H1 (cell line): Measurements from ENCODE around the gene ELL2. TPM values are rescaled to one million over a fixed set of nuclear protein-coding genes. Genes with fewer than 3 reads are reported as not detected.

Source experiments
- CTCF ChIA-PET: fragments of 300-600 bp; sonication (Branson Sonifier 250); formaldehyde crosslinking; loops from one replicate; lab custom pipeline; 2021; ENCODE audit not compliant: partially characterized antibody; lab: Charles Lee
- POLR2A ChIA-PET: fragments of 300-600 bp; sonication (Branson Sonifier 250); formaldehyde crosslinking; loops from one replicate; lab custom pipeline; 2021; ENCODE audit warnings: inconsistent platforms; ENCODE audit not compliant: partially characterized antibody; lab: Charles Lee
- DNase-seq, 2 experiments: peaks; one replicate each; pipeline versions ENCODE4 v3.0.0 to v3.0.0-alpha.2; 2010 to 2022; ENCODE audit warnings: low spot score in 2 of 2, low read depth in 1 of 2, mixed read lengths in 1 of 2
- FAIRE-seq: peaks from 2 replicates; lab custom pipeline; 2011; peaks lifted over from hg19 to GRCh38; lab: Jason Lieb, UNC
- H2AFZ ChIP-seq: 2 replicates; pipeline ENCODE4 v1.8.1; 2012; ENCODE audit warnings: low read length, inconsistent platforms
- H2AK5ac ChIP-seq: 2 replicates; pipeline ENCODE4 v1.6.1; 2013; ENCODE audit warnings: low read depth, low read length
- H2BK120ac ChIP-seq: replicated peaks from 2 replicates; pipeline ENCODE3; 2013; ENCODE audit warnings: low read depth, low read length, inconsistent platforms
- H2BK12ac ChIP-seq: 2 replicates; pipeline ENCODE4 v1.6.1; 2013; ENCODE audit warnings: low read depth, low read length
- H2BK15ac ChIP-seq: 2 replicates; pipeline ENCODE4 v1.6.1; 2013; ENCODE audit warnings: low read length
- H2BK20ac ChIP-seq: 2 replicates; pipeline ENCODE4 v1.6.1; 2013; ENCODE audit warnings: low read length
- H2BK5ac ChIP-seq: 2 replicates; pipeline ENCODE4 v1.6.1; 2013; ENCODE audit warnings: low read depth, low read length
- H3K14ac ChIP-seq: 2 replicates; pipeline ENCODE4 v1.6.1; 2013; ENCODE audit warnings: inconsistent platforms; ENCODE audit not compliant: insufficient read length
- H3K18ac ChIP-seq: 2 replicates; pipeline ENCODE4 v1.6.1; 2013; ENCODE audit warnings: low read length; ENCODE audit errors: extremely low read depth
- H3K23ac ChIP-seq: 2 replicates; pipeline ENCODE4 v1.6.1; 2013; ENCODE audit warnings: inconsistent platforms; ENCODE audit not compliant: insufficient read length
- H3K23me2 ChIP-seq: 2 replicates; pipeline ENCODE4 v1.6.1; 2013; ENCODE audit warnings: low read depth, low read length
- H3K27ac ChIP-seq: 2 replicates; pipeline ENCODE4 v1.6.1; 2011; ENCODE audit warnings: low read depth, low read length, inconsistent platforms
- H3K27me3 ChIP-seq, 4 experiments: replicated peaks in 1 of 4; 1 replicate in 1 of 4; 2 replicates in 3 of 4; pipeline versions ENCODE4 v1.6.1 to v1.8.1; 2011 to 2013; ENCODE audit warnings: low read length in 3 of 4, mild to moderate bottlenecking in 3 of 4, inconsistent platforms in 2 of 4, mixed read lengths in 2 of 4, moderate library complexity in 1 of 4; ENCODE audit not compliant: control insufficient read depth in 3 of 4, insufficient read depth in 3 of 4; ENCODE audit errors: extremely low read depth in 1 of 4
- H3K36me3 ChIP-seq, 4 experiments: 2 replicates each; pipeline versions ENCODE4 v1.6.1 to v1.8.1; 2011 to 2013; ENCODE audit warnings: mild to moderate bottlenecking in 4 of 4, low read length in 3 of 4, moderate library complexity in 2 of 4, control low read depth in 1 of 4, inconsistent platforms in 1 of 4; ENCODE audit not compliant: insufficient read depth in 4 of 4, control insufficient read depth in 2 of 4
- H3K4ac ChIP-seq: replicated peaks from 2 replicates; pipeline ENCODE3; 2013; ENCODE audit warnings: low read length, low read depth, mixed read lengths, inconsistent platforms; ENCODE audit not compliant: insufficient read length
- H3K4me1 ChIP-seq, 4 experiments: replicated peaks in 1 of 4; 1 replicate in 1 of 4; 2 replicates in 3 of 4; pipeline versions ENCODE4 v1.6.1 to v1.8.1; 2011 to 2013; ENCODE audit warnings: low read length in 3 of 4, inconsistent platforms in 2 of 4, mixed read lengths in 1 of 4; ENCODE audit not compliant: insufficient read depth in 4 of 4, control insufficient read depth in 3 of 4
- H3K4me2 ChIP-seq, 2 experiments: 2 replicates each; pipeline versions ENCODE4 v1.6.1 to v1.8.1; 2011 to 2013; ENCODE audit warnings: low read depth in 2 of 2, low read length in 2 of 2, control low read depth in 1 of 2, inconsistent platforms in 1 of 2, mild to moderate bottlenecking in 1 of 2; ENCODE audit not compliant: insufficient read depth in 1 of 2
- H3K4me3 ChIP-seq, 4 experiments: fragments of 200-600, 300-600 bp in 1 of 4; sonication (generic), shearing (Covaris generic), sonication (Bioruptor Twin) in 1 of 4; 2 replicates each; pipeline versions ENCODE4 v1.5.1 to v1.8.1; 2011 to 2016; ENCODE audit warnings: low read length in 4 of 4, low read depth in 3 of 4, control low read depth in 2 of 4, inconsistent platforms in 2 of 4, mild to moderate bottlenecking in 2 of 4, mixed read lengths in 1 of 4, moderate library complexity in 1 of 4; ENCODE audit not compliant: insufficient read depth in 2 of 4; ENCODE audit errors: extremely low read depth in 1 of 4
- H3K56ac ChIP-seq: replicated peaks from 2 replicates; pipeline ENCODE3; 2013; ENCODE audit warnings: low read depth, mild to moderate bottlenecking, mixed read lengths, low read length, inconsistent platforms; ENCODE audit not compliant: insufficient read length
- H3K79me1 ChIP-seq: 2 replicates; pipeline ENCODE4 v1.6.1; 2013; ENCODE audit warnings: low read depth, low read length, control low read depth
- H3K79me2 ChIP-seq, 2 experiments: 2 replicates each; pipeline versions ENCODE4 v1.6.1 to v1.8.1; 2012 to 2013; ENCODE audit warnings: low read length in 2 of 2, mild to moderate bottlenecking in 2 of 2, inconsistent platforms in 1 of 2; ENCODE audit not compliant: insufficient read depth in 2 of 2, control insufficient read depth in 1 of 2
- H3K9ac ChIP-seq, 4 experiments: replicated peaks in 1 of 4; 1 replicate in 1 of 4; 2 replicates in 3 of 4; pipeline versions ENCODE4 v1.6.1 to v1.8.1; 2011 to 2013; ENCODE audit warnings: low read depth in 3 of 4, low read length in 3 of 4, control low read depth in 2 of 4, mild to moderate bottlenecking in 2 of 4, moderate library complexity in 2 of 4, inconsistent platforms in 1 of 4; ENCODE audit errors: extremely low read depth in 1 of 4
- H3K9me3 ChIP-seq, 2 experiments: 2 replicates each; pipeline versions ENCODE4 v1.6.1 to v1.8.1; 2012 to 2013; ENCODE audit warnings: mild to moderate bottlenecking in 2 of 2, moderate library complexity in 2 of 2, control low read depth in 1 of 2, inconsistent platforms in 1 of 2, low read depth in 1 of 2, low read length in 1 of 2, mixed read lengths in 1 of 2; ENCODE audit not compliant: insufficient read depth in 2 of 2
- H4K20me1 ChIP-seq, 2 experiments: replicated peaks in 1 of 2; 2 replicates each; pipeline versions ENCODE3 to v1.8.1; 2011 to 2013; ENCODE audit warnings: inconsistent platforms in 2 of 2, low read length in 2 of 2, mild to moderate bottlenecking in 1 of 2; ENCODE audit not compliant: insufficient read depth in 2 of 2, control insufficient read depth in 1 of 2
- H4K5ac ChIP-seq: 2 replicates; pipeline ENCODE4 v1.6.1; 2013; ENCODE audit warnings: low read length, low read depth, mixed read lengths, inconsistent platforms; ENCODE audit not compliant: insufficient read length
- H4K8ac ChIP-seq: 2 replicates; pipeline ENCODE4 v1.8.0; 2013; ENCODE audit warnings: mild to moderate bottlenecking, moderate library complexity, low read length, inconsistent platforms; ENCODE audit not compliant: insufficient read depth; ENCODE audit errors: extremely low read depth
- H4K91ac ChIP-seq: replicated peaks from 2 replicates; pipeline ENCODE3; 2013; ENCODE audit warnings: low read length, mixed read lengths, inconsistent platforms; ENCODE audit not compliant: insufficient read length
- HDAC2 ChIP-seq, 2 experiments: fragments of 300-600 bp in 1 of 2; sonication (generic) in 1 of 2; IDR thresholded peaks; 2 replicates each; pipeline ENCODE4 v1.6.1; 2011 to 2012; ENCODE audit warnings: low read depth in 2 of 2, low read length in 2 of 2, mild to moderate bottlenecking in 2 of 2, moderate library complexity in 2 of 2, borderline replicate concordance in 1 of 2, inconsistent platforms in 1 of 2
- JUND ChIP-seq: IDR thresholded peaks from 2 replicates; pipeline ENCODE4 v1.6.1; 2011; ENCODE audit warnings: mild to moderate bottlenecking, improper control_type of control experiment, low read length
- RAD21 ChIP-seq, 2 experiments: IDR thresholded peaks in 1 of 2; conservative IDR thresholded peaks in 1 of 2; 2 replicates each; pipeline ENCODE4 v1.6.1; 2011; ENCODE audit warnings: low read depth in 2 of 2, low read length in 2 of 2, improper control_type of control experiment in 1 of 2, inconsistent platforms in 1 of 2, mild to moderate bottlenecking in 1 of 2, moderate library complexity in 1 of 2
- SUZ12 ChIP-seq: fragments of 200-600 bp; sonication (generic); IDR thresholded peaks from 2 replicates; pipeline ENCODE4 v1.6.1; 2012; ENCODE audit warnings: mild to moderate bottlenecking, inconsistent platforms, low read length, moderate library complexity, mixed read lengths
- TCF12 ChIP-seq: IDR thresholded peaks from 2 replicates; pipeline ENCODE4 v1.6.1; 2011; ENCODE audit warnings: low read depth, mild to moderate bottlenecking, low read length
- polyA plus RNA-seq, 7 experiments: library from polyadenylated mRNA; depleted of rRNA in 3 of 7; stranded (reverse) in 5 of 7; unstranded in 2 of 7; fragments of >200 nt in 5 of 7; fragments of 200-250 nt in 2 of 7; gene quantifications; 1 replicate in 5 of 7; 2 replicates in 1 of 7; 4 replicates in 1 of 7; pipeline versions ENCODE4 v1.2.1 to v1.2.3, GENCODE V29; 2011 to 2013; ENCODE audit warnings: missing spikeins in 2 of 7, mixed read lengths in 2 of 7
- total RNA-seq: library from RNA; stranded (reverse); fragmentation: NEBNext Ultra II Directional; extraction: Animal tissue kit (Norgen Biotek cat#: 25700); gene quantifications from 2 replicates; pipeline ENCODE4 v1.2.1, GENCODE V29; 2021

Gene ELL2
- total and polyA plus RNA-seq, 2 of the 8 experiments (the other 6 are each of a cell fraction or from before 2014, with no cell fraction given) = 6.3 to 29.4 TPM

DNA sequence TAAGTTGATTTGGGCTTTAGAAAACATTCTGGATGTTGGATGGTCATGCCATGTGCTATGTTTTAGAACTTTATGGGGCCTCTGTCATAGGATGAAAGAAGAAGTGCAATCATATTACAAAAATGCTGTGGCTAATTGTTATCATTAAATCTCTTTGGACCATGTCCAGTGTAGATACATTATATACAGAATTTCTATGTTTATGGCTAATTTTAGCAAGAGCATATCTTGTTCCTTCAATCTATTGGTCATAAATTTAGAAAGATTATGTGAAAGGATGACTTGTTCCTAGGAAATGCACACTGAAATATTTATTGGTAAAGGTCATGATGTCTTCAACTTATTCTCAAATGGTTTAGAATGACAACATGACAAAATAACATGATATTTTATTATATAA is 42.4 kb upstream of the ELL2 start:
- FAIRE-seq (no peak), DNase-seq (no peak)
- ChIA-PET CTCF (interaction anchor here (2.0 kb wide), 1 partner anchor 9 kb away, joined by 4 read pairs; no protein-coding TSS in a partner anchor), POLR2A (no interaction called here)
- Histone ChIP-seq H3K4me1 (no peaks in the 10 kb centered on the region), H2AK5ac (no peak overlapping the region), H2BK12ac (no peak overlapping the region), H3K9ac (no peak overlapping the region), H2BK5ac (no peak overlapping the region), H4K8ac (no peak overlapping the region), H2BK120ac (no peak overlapping the region), H4K20me1 (no peaks in the 10 kb centered on the region), H3K4ac (no peak overlapping the region), H3K79me2 (no peaks in the 10 kb centered on the region), H2AFZ (no peak overlapping the region), H2BK15ac (no peak overlapping the region), H3K23ac (no peak overlapping the region), H3K9me3 (peaks cover 0 to 4% of the 10 kb centered on the region in 2 experiments; a peak in 1 of 4 replicates), H4K5ac (no peak overlapping the region), H3K18ac (no peak overlapping the region), H3K27ac (no peak overlapping the region), H3K14ac (no peak overlapping the region), H3K36me3 (no peaks in the 10 kb centered on the region; a peak in 1 of 8 replicates), H3K27me3 (no peaks in the 10 kb centered on the region), H3K79me1 (no peaks in the 10 kb centered on the region), H3K4me2 (no peak overlapping the region), H2BK20ac (no peak overlapping the region), H4K91ac (no peak overlapping the region), H3K23me2 (no peaks in the 10 kb centered on the region), H3K56ac (no peak overlapping the region), H3K4me3 (no peak overlapping the region)
- TF ChIP-seq RAD21 (IDR thresholded peaks at IDR 0.05 in 1 of 2, conservative IDR thresholded peaks at IDR 0.05 in 1 of 2; ENCODE audit: low read depth in 2 of 2, low read length in 2 of 2) (no peak), JUND (no peak), SUZ12 (no peak), TCF12 (no peak), HDAC2 (IDR thresholded peaks at IDR 0.05; ENCODE audit: borderline replicate concordance in 1 of 2, low read depth in 2 of 2, low read length in 2 of 2) (no peak)
